Peyer's patch (tissue), 4 donors: ENCODE data around the gene SOCS1. TPM values are rescaled to one million over a fixed set of nuclear protein-coding genes. Genes with fewer than 3 reads are reported as not detected.

ENCODE experiments used
- DNase-seq, 3 donors: peaks; one replicate each; pipeline ENCODE4 v3.0.0-alpha.2; 2017 to 2019
- H3K27ac ChIP-seq, 4 donors: fragments of 200-600 bp; sonication (generic); one replicate each; pipeline ENCODE4 v1.5.1; 2016 to 2019
- H3K27me3 ChIP-seq, 2 donors: fragments of 200-600 bp; sonication (generic); one replicate each; pipeline ENCODE4 v1.5.1; 2019
- H3K36me3 ChIP-seq, 3 donors: fragments of 200-600 bp; sonication (generic); one replicate each; pipeline ENCODE4 v1.5.1; 2016 to 2019
- H3K4me1 ChIP-seq, 4 donors: fragments of 200-600 bp; sonication (generic); one replicate each; pipeline ENCODE4 v1.5.1; 2016 to 2019
- H3K4me3 ChIP-seq, 4 donors: fragments of 200-600 bp; sonication (generic); 1 replicate in 3 of 4; 2 replicates in 1 of 4; pipeline ENCODE4 v1.5.1; 2016 to 2019; ENCODE audit warnings: mild to moderate bottlenecking in 1 of 4
- H3K9me3 ChIP-seq, 4 donors: fragments of 200-600 bp; sonication (generic); one replicate each; pipeline ENCODE4 v1.5.1; 2016 to 2019; ENCODE audit warnings: mild to moderate bottlenecking in 1 of 4
- POLR2A ChIP-seq, 2 donors: fragments of 450-650 bp; IDR thresholded peaks; one replicate each; pipeline ENCODE4 v1.5.1; 2017; ENCODE audit warnings: antibody characterized with exemption in 2 of 2, mild to moderate bottlenecking in 2 of 2, moderate library complexity in 2 of 2
- total RNA-seq, 4 donors: library from RNA; depleted of rRNA; stranded (reverse); fragments of >200 nt; gene quantifications; one replicate each; pipeline ENCODE4 v1.1.0, GENCODE V29; 2016
- TF ChIP-seq, protein P1 (sequence below), 6 experiments: fragments of 450-650 bp in 4 of 6; fragments of 200-600 bp in 2 of 6; sonication (generic) in 1 of 6; IDR thresholded peaks; one replicate each; pipeline ENCODE4 v1.5.1; 2017 to 2019; ENCODE audit warnings: antibody characterized with exemption in 6 of 6, mild to moderate bottlenecking in 3 of 6, moderate library complexity in 1 of 6

SOCS1 gene
- total RNA-seq, 4 donors from 2014 or later = 8.7 to 19.0 (median 15.3) TPM

DNA sequence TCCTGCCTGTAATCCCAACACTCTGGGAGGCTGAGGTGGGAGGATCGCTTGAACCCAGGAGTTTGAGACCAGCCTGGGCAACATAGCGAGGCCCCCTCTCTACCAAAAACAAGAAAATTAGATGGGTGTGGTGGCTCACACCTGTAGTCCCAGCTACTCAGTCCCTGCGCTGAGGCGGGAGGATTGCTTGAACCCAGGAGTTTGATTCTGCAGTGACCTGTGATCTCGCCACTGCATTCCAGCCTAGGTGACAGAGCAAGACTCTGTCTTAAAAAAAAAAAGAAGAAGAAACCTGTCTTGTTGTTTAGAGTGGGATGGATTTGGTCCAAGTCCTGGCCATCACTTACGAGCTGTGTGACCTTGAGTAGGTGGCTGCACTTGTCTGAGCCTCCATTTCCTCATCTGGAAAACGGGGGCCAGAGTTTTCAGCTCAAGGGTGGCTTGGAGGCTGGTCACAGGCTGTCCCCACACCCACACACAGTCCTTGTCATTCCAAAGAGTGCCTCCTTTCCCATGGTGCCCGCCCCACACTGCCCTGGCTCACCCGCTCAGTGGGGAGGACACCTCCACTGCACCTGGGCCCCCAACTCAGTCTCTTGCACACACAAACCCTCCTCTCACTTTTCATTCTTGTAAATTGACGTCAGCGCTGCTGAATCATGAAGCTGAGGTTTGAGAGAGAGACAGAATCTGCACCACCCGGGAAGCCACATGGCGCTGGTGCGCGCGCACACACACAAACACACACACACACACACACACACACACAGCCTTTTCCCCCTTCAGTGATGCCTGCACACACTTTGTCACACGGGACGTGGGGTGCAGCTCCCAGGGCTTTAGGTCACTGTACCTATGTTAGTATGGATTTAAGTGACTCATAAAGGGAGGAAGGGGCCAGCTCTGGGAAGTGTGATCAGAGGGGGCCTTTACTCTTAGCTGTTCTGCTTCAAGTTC is 4.2 kb downstream of the SOCS1 start:
- peak; percentile 10 to 28 for TF ChIP-seq POLR2A (IDR thresholded peaks at IDR 0.05)
- TF ChIP-seq, protein P1, sequence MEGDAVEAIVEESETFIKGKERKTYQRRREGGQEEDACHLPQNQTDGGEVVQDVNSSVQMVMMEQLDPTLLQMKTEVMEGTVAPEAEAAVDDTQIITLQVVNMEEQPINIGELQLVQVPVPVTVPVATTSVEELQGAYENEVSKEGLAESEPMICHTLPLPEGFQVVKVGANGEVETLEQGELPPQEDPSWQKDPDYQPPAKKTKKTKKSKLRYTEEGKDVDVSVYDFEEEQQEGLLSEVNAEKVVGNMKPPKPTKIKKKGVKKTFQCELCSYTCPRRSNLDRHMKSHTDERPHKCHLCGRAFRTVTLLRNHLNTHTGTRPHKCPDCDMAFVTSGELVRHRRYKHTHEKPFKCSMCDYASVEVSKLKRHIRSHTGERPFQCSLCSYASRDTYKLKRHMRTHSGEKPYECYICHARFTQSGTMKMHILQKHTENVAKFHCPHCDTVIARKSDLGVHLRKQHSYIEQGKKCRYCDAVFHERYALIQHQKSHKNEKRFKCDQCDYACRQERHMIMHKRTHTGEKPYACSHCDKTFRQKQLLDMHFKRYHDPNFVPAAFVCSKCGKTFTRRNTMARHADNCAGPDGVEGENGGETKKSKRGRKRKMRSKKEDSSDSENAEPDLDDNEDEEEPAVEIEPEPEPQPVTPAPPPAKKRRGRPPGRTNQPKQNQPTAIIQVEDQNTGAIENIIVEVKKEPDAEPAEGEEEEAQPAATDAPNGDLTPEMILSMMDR (IDR thresholded peaks at IDR 0.05) = no peak
- H3K27ac ChIP-seq = peak overlapping the region in 3 of 4 donors; percentile 42 to 99 (median 71)

DNA sequence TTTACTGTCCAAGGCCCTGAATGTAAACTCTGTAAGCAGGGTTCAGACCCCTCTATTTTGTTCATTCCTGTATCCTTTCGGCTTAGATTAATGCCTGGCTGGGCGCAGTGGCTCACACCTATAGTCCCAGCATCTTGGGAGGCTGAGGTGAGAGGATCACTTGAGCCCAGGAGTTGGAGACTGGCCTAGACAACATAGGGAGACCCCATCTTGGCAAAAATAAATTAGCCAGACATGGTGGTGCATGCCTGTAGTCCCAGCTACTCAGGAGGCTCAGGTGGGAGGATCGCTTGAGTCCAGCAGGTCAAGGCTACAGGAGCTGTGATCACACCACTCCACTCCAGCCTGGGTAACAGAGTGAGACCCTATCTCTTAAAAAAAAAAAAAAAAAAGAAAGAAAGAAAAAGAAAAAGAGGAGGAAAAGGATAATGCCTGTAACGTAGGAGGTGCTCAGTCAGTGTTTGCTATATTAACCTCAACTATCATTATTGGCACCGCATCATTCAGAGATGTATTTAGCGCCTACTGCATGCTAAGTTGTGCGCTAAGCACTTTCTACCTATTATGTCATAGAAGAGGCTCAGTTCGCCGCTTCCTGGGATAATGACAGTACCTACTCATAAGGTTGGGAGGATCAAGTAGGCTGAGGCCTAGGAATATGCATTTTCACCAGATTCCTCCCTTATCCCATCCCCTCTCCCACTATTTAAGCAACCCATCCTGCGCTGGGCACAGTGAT is 5.0 kb downstream of the SOCS1 start:
- TF ChIP-seq, protein P1 (IDR thresholded peaks at IDR 0.05) = no peak
- no peak for TF ChIP-seq POLR2A (IDR thresholded peaks at IDR 0.05)
- Histone ChIP-seq H3K4me3 (no peak overlapping the region), H3K27me3 (no peaks in the 10 kb centered on the region), H3K4me1 (peaks cover 0 to 12% (median 0%) of the 10 kb centered on the region in 4 donors), H3K9me3 (no peaks in the 10 kb centered on the region), H3K36me3 (no peaks in the 10 kb centered on the region), H3K27ac (peak overlapping the region in 1 of 4 donors; percentile 25)
- DNase-seq = no peak

More for the DNA sequence above, 4.2 kb downstream of the SOCS1 start:
- Histone ChIP-seq H3K4me3 (peak overlapping the region in 2 of 4 donors; percentile 16 to 83), H3K9me3 (no peaks in the 10 kb centered on the region), H3K27me3 (no peaks in the 10 kb centered on the region), H3K36me3 (no peaks in the 10 kb centered on the region), H3K4me1 (peaks cover 0 to 16% (median under 1%) of the 10 kb centered on the region in 4 donors)
- DNase-seq = peak in 2 of 3 donors; percentile 73 to 85

DNA sequence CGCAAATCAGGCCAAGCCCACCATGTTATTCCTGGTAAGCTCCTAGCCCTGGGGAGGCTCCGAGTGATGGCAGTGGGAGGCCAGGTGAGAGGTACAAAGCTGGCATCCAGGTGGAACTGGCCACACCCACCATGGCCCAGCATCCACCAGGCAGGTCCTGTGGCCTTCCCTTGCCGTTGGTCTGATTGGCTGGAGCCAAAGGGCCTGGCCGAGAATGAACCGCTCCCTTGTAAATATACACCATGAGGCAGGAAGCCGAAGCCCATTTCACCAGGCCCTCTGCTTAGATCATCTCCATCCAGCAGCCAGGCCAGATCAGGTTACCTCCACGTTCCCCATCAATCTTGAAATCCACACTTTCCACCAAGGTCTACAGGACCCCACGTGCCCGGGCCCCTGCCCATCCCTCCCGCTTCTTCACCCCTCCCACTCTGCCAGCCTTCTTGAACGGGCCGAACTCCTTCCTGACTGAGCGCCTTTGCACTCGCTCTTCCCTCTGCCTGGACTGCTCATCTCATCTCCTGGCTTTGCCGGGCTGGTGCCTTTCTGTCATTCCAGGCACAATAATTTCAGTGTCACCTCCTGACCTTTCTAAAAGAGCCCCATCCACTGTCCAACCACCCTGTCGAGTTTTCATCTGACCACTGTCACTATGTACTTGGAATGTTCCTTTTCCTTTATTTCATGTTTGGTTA is 5.8 kb downstream of the SOCS1 start:
- Histone ChIP-seq H3K27ac (no peak overlapping the region), H3K36me3 (no peaks in the 10 kb centered on the region), H3K9me3 (no peaks in the 10 kb centered on the region), H3K27me3 (no peaks in the 10 kb centered on the region), H3K4me3 (no peak overlapping the region), H3K4me1 (peaks cover 0 to 12% (median 0%) of the 10 kb centered on the region in 4 donors)
- no peak for DNase-seq
- TF ChIP-seq POLR2A (IDR thresholded peaks at IDR 0.05) = no peak
- TF ChIP-seq, protein P1 (IDR thresholded peaks at IDR 0.05) = no peak

- H3K4me1 ChIP-seq = peaks cover 0 to 4% (median 0%) of the 10 kb centered on the region in 4 donors
- DNase-seq = no peak
- TF ChIP-seq, protein P1 (IDR thresholded peaks at IDR 0.05) = no peak
- no peak for TF ChIP-seq POLR2A (IDR thresholded peaks at IDR 0.05)
- H3K4me3 ChIP-seq = no peak overlapping the region
- H3K27me3 ChIP-seq = no peaks in the 10 kb centered on the region
- H3K9me3 ChIP-seq = no peaks in the 10 kb centered on the region
- H3K27ac ChIP-seq = no peak overlapping the region
- H3K36me3 ChIP-seq = no peaks in the 10 kb centered on the region
Observed at GRCh38 chr16:11249233-11250061, 6.6 kb downstream of the SOCS1 start.
